ENCODE measurements around the gene TNFRSF4. TPM values are rescaled to one million over a fixed set of nuclear protein-coding genes. Genes with fewer than 3 reads are reported as not detected.

TNFRSF4 gene
- 10 to 100 TPM; 11.0 to 11.7 TPM for total RNA-seq

GRCh38 chr1:1213345-1214265, at the start of gene TNFRSF4:
Gene TNFRSF4 (minus strand): TSS chr1:1214153. CDS start chr1:1214127, 26 bp downstream.

GRCh38 chr1:1246577-1247340, 32.8 kb upstream of the TNFRSF4 start, which contains the start of gene C1QTNF12:
Gene C1QTNF12 (minus strand): TSS chr1:1246722. CDS start chr1:1246690, 32 bp downstream.

GRCh38 chr1:1232208-1232795, 18.3 kb upstream of the TNFRSF4 start, which contains the start of gene B3GALT6:
Gene B3GALT6 (plus strand): TSS chr1:1232237. CDS start chr1:1232279, 42 bp downstream.

GRCh38 chr1:1231400-1232207, 17.7 kb upstream of the TNFRSF4 start, which contains the start of gene SDF4:
Gene SDF4 (minus strand): TSS chr1:1232001. CDS start chr1:1228772, 3,229 bp downstream.

GRCh38 chr1:1206376-1206965, 7.5 kb downstream of the TNFRSF4 start, which contains the start of gene TNFRSF18:
Gene TNFRSF18 (minus strand): TSS chr1:1206592. CDS start chr1:1206571, 21 bp downstream.

GRCh38 chr1:1173793-1174415, 40.0 kb downstream of the TNFRSF4 start, which contains the start of gene TTLL10:
Gene TTLL10 (plus strand): TSS chr1:1173880. CDS start chr1:1179216, 5,336 bp downstream.

Small RNA genes within 50 kb of the gene (microRNA-seq; reads per million reads assigned to microRNA genes)
- 1.7 reads per million for gene MIR200A (ENCODE audit: borderline microRNAs expressed, borderline replicate concordance)
- 7.5 reads per million, percentile 36 among the genes with 10 or more reads in this experiment for gene MIR200B (ENCODE audit: borderline microRNAs expressed, borderline replicate concordance)
- gene MIR429 (ENCODE audit: borderline microRNAs expressed, borderline replicate concordance) = not detected

Other genes with a start within 250 kb of the TNFRSF4 start
- 1 to 10 TPM; 3.8 to 4.3 TPM for gene PLEKHN1, start 247.7 kb downstream of the TNFRSF4 start, total RNA-seq
- not detected for gene PERM1, start 232.1 kb downstream of the TNFRSF4 start, total RNA-seq
- not detected for gene HES4, start 214.1 kb downstream of the TNFRSF4 start, total RNA-seq
- 10 to 100 TPM; 87.5 to 92.8 TPM for gene ISG15, start 200.7 kb downstream of the TNFRSF4 start, total RNA-seq
- gene AGRN, start 194.0 kb downstream of the TNFRSF4 start, total RNA-seq = 1 to 10 TPM; 7.2 to 9.5 TPM
- gene RNF223, start 139.8 kb downstream of the TNFRSF4 start, total RNA-seq = not detected
- 10 to 100 TPM; 22.9 to 23.2 TPM for gene C1orf159, start 98.1 kb downstream of the TNFRSF4 start, total RNA-seq
- gene TTLL10, start 40.3 kb downstream of the TNFRSF4 start, total RNA-seq = under 1 TPM in 1 of 2 experiments, not detected in 1; 0.15 TPM
- gene TNFRSF18, start 7.6 kb downstream of the TNFRSF4 start, total RNA-seq = 1 to 10 TPM; 7.6 to 9.3 TPM
- gene SDF4, start 17.8 kb upstream of the TNFRSF4 start, total RNA-seq = 10 to 100 TPM; 97.8 to 99.3 TPM
- gene B3GALT6, start 18.1 kb upstream of the TNFRSF4 start, total RNA-seq = 10 to 100 TPM; 17.3 to 18.5 TPM
- gene C1QTNF12, start 32.6 kb upstream of the TNFRSF4 start, total RNA-seq = 1 to 10 TPM; 2.5 to 3.2 TPM
- 10 to 100 TPM; 60.2 to 62.5 TPM for gene UBE2J2, start 59.7 kb upstream of the TNFRSF4 start, total RNA-seq
- 1 to 10 TPM; 4.1 to 6.2 TPM for gene SCNN1D, start 66.3 kb upstream of the TNFRSF4 start, total RNA-seq
- gene ACAP3, start 93.8 kb upstream of the TNFRSF4 start, total RNA-seq = 10 to 100 TPM; 74.4 to 79.3 TPM
- gene PUSL1, start 94.4 kb upstream of the TNFRSF4 start, total RNA-seq = 10 to 100 TPM; 18.5 to 19.6 TPM
- 100 to 1,000 TPM; 112 to 114 TPM for gene INTS11, start 110.5 kb upstream of the TNFRSF4 start, total RNA-seq
- 10 to 100 TPM; 21.3 to 21.6 TPM for gene CPTP, start 110.6 kb upstream of the TNFRSF4 start, total RNA-seq
- 1 to 10 TPM in 1 of 2 experiments, under 1 TPM in 1; 0.73 to 1.1 TPM for gene TAS1R3, start 117.1 kb upstream of the TNFRSF4 start, total RNA-seq
- gene DVL1, start 135.3 kb upstream of the TNFRSF4 start, total RNA-seq = 10 to 100 TPM; 34.7 to 40.9 TPM
- under 1 TPM in 1 of 2 experiments, not detected in 1; 0.12 TPM for gene MXRA8, start 144.4 kb upstream of the TNFRSF4 start, total RNA-seq
- gene AURKAIP1, start 161.1 kb upstream of the TNFRSF4 start, total RNA-seq = 10 to 100 TPM; 88.0 to 90.4 TPM
- gene CCNL2, start 185.2 kb upstream of the TNFRSF4 start, total RNA-seq = 100 to 1,000 TPM; 120 to 122 TPM
- gene MRPL20, start 193.1 kb upstream of the TNFRSF4 start, total RNA-seq = 10 to 100 TPM; 82.8 to 98.8 TPM
- not detected for gene ANKRD65, start 207.1 kb upstream of the TNFRSF4 start, total RNA-seq
- under 1 TPM; 0.17 to 0.33 TPM for gene VWA1, start 221.5 kb upstream of the TNFRSF4 start, total RNA-seq
- 1 to 10 TPM; 1.4 to 2.3 TPM for gene ATAD3C, start 235.5 kb upstream of the TNFRSF4 start, total RNA-seq

Data from activated naive CD4-positive, alpha-beta T cell treated with anti-CD3 and anti-CD28 coated beads, Interleukin-2, amount 10 ng/mL, durations not matched to agents 5 hours and 36 hours (primary cell).